Fibroblast of skin of scalp (primary cell): ENCODE data around the gene AOX1.
"Not testable (repeated sequence)": the region's sequence is repeated elsewhere in the genome, so short reads cannot be mapped to it uniquely, and the experiment has no call there.

Experiments used
- DNase-seq: peaks from one replicate; pipeline ENCODE4 v3.0.0-alpha.2; 2013

Gene AOX1

DNA sequence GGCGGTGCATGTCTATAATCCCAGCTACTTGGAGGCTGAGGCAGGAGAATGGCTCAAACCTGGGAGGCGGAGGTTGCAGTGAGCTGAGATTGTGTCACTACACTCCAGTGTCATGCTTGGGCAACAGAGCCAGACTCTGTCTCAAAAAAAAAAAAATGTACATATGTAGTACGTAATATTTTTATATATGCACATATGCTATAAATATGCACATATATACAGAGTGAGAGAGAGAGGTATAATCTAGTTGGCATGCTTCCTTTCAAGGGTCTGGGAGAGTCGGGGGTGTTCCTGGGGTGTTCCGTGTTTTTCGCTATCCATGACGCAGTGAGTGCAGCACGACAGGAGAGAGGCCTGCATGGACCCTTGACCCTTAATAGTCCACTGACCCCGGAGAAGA, 83.5 kb downstream of the AOX1 start:
- no peak for DNase-seq

DNA sequence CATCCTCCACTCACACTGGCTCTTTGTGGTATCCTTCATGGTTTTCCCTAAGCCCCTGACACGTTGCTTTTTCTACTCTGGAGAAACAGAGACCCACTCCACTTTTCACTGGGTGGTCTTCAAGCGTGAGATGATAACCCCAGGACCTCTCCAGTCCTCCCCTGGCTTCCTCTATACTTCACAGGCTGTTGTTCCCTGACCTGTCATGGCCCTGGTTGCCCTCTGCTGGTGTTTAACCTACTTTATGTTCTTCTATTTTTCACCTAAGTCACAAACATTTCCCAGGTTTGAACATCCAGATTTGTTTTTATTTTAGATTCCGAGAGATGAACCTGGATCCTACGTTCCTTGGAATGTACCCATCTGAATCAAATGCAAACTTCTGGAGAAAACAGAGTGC, 84.5 kb downstream of the AOX1 start:
- DNase-seq = no peak

DNA sequence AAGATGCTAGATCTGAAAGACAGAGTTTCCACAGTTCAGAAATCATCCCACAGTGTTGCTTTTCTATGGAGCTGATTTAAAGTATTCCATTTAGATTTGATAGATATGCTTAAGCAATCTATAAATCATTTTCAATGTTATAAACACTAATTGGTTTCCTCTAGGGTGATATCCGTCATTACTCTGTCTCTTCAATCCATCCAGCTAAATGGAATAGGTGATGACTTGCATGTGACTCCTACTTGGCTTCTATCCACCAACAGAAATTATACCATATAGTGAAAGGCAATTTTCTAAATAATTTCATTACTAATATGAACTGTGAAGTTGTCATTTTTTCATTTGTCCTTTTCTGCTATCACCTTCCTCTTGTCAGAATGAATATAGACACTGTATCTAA, 84.9 kb downstream of the AOX1 start:
- no peak for DNase-seq

DNA sequence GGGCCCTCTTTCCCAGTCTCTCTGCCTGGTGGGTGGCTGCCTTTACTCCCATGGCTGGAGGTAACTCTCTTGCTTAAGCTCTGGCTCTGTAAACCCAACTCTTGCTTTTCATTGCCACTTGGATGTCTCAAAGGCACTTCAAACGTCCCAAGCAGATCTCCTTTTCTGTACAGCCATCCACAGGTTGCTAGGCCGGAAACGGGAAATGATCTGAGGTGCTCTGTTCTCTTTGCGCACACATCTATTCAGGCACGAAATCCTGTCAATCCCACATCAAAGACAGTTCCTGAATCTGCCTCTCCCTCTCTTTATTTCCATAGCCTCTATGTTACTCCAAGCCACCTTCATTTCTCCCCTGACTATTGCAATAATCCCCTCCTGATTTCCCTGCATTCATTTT, 87.4 kb downstream of the AOX1 start:
- DNase-seq = no peak

DNA sequence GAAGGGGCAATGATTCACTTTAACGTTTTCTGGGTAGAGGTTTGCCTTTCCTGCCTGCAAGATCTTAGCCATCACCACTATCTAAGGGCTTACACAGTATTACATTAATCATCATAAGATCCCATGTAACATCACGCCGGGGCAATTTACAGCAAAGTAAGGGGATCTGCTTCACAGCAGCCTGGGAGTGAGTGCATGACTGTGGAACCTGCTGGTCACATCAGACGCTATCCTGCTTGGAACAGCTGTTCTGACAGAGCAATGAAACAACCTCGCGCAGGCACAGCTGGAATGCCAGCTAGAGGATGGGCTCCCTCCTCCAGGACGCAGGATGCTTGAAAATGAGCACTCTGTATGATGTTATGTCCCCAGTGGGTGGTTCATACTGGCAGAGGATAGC, 89.0 kb downstream of the AOX1 start:
- no peak for DNase-seq

DNA sequence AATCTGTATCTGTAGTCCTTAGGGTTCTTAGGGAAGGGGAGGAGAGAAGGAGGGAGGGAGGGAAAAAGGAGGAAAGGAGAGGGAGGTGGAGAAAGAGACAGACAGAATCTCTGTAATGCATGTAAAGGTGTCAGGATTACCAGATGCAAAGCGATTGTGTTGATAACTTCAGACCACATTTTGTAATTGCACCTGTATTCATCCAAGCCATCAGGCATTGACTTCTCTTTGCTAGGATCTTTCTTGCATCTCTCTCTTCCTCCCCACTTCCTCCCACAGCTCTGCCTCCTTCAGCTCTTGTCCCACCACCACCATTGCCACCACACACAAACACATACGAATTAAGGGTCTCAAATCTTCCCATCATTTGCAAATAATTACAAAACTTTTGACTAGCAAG, 91.4 kb downstream of the AOX1 start:
- DNase-seq = no peak

DNA sequence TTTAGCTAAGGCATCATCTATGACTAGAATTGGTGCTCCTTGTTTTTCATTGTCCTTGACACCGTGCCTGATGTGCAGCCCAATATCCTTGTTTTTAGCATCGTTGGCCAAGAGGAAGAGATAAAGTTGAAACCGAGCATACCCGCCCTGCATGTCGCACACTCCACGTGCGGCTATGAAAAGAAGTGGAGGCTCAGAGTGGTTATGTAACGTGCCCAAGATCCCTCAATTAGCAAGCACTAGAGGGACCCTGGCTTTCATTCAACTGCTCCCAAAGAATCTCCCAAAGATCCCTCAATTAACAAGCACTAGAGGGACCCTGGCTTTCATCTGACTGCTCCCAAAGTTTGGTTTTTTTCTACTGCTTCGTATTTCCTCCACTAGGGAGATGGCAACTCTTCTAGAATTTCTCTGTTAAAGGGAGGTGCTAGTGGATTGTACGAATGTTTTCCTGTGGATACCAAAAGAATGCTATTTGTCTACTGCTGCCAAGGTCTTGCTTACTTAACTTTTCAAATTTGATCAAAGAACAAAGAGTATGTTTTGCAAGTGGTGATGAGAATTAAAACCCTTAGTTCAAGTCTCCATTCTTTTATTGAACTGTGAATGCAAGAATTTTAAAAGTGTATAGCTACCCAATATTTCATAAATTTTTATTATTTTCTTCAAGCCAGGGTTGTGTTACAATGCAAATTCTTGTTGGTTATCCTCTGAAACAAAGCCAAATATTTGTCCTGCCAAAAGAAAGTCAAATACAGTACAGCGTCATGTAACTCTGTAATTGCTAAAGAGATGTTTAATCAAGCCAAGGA, 92.1 kb downstream of the AOX1 start:
- peak; percentile 53 for DNase-seq

DNA sequence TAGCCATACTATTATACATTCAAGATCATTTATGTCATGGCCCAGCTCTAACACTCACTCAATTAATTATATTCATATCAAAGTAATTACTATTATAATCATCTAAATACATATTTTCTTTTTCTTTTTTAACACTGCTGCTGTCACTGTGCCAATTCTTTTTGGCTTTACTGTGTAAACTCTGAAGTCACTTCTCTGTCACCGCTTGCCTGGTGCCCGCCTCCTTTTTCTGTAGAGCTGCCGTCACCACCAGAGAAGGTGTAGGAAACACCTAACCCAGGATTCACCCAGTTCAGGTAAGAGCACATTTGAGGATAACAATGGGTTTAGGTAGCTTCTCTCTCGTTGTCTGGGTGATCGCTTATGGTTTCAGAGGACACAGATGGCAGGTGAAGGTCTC, 93.3 kb downstream of the AOX1 start:
- DNase-seq = no peak

DNA sequence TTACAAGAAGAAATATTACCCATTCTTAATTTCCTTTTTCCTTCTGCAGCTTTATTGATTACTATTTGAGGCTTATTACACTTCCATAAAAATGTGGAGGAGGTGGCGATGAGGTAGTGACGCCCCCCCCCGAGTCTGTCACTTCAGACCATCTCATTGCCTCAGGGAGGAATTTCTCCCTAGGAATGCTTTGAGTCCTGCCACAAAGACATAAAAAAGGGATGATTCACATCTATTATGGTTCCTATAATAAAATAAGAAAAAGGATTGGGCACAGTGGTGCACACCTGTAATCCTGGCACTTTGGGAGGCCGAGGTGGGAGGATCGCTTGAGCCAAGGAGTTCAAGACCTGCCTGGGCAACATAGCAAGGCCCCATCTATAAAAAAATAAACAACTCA, 93.7 kb downstream of the AOX1 start:
- no peak for DNase-seq

DNA sequence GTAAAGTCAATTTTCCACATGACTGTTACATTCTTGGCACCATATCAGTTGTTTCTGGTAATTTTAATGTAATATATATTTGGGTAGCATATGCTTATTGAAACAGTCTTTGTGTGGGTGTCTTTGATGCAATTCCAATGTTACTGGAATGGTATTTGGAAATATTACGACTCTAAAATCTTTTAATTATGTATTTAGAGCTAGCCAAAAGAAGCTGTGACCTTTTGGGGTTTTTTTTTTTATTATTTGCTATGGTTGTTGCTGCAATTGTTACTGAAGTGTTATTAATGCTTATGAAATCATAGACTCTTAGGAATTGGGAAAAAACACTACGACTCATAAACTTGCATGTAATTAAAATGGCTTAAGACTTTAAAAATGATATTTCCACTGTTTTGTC, 95.9 kb downstream of the AOX1 start:
- no peak for DNase-seq

DNA sequence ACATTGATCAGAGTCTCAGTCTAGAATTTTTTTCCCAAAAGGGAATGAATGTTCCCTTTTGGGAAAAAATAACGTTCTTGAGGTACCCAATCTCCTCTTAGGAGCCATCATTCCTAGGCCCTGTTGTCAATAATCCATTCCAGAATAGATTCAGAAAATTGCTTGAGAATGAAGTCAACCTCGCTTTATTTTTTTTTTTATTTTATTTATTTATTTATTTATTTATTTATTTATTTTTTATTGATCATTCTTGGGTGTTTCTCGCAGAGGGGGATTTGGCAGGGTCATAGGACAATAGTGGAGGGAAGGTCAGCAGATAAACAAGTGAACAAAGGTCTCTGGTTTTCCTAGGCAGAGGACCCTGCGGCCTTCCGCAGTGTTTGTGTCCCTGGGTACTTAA, 96.6 kb downstream of the AOX1 start:
- not testable (repeated sequence) for DNase-seq

DNA sequence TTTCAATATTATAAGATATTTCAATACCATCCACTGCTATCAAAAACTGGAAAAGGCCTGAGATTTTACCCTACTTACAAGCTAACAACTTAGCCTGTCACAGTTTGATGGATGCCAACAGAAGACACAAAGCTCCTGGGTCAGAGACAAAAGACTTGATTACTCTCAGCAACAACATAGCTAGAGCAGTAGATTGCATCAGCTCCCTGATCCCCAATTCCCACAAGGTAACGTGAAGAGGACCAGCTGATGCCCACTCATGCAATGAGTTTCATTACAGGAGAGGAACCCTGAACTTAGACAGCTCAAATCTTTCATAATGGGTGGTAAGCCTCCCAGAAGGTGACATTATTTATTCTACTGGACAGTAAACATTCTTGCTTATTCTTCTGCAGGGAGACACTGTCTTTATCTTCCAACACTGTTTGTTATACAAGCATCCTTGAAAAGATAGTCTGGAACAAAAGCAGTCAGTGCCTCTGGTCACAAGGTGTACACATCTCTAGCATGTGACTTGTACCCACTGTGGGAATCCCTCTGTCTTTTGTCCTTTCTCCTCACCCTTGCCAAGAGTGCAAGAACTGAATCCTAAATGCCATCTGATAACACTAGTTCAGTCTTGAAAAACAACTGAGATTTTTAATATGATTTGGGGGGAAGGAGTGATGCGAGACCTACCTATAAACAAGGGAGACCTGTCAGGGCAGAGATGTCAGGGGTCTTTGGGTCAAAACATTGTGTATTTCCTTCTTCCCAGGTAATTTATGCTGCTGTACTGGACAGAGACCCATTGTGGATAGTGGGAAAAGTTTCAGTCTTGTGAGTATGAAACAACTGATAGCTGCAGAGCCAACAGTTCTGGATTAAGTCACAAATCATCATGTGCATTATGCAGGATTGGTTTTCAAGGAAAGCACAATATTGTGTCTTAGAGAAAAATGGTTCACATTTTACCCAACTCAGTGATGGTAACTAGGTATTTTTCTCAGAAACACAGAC, 102.4 kb downstream of the AOX1 start:
- no peak for DNase-seq

DNA sequence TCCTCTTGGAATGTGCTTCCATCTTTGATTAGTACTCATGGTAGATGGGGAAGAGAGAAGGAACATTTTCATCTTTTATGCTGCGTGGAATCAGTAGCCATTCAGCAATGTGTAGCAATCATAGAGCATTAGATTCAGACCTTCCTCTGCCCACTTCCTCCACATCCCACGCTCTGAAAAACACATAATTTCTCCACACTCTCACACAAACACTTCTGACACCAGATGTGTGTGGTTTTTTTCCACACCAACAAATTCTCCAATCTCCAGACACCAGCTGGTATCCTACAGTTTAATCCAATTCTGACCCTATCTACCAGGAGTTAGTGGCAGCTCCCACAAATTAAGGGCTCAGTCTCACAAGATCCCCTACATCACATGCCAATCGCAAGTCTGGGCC, 103.3 kb downstream of the AOX1 start:
- no peak for DNase-seq

DNA sequence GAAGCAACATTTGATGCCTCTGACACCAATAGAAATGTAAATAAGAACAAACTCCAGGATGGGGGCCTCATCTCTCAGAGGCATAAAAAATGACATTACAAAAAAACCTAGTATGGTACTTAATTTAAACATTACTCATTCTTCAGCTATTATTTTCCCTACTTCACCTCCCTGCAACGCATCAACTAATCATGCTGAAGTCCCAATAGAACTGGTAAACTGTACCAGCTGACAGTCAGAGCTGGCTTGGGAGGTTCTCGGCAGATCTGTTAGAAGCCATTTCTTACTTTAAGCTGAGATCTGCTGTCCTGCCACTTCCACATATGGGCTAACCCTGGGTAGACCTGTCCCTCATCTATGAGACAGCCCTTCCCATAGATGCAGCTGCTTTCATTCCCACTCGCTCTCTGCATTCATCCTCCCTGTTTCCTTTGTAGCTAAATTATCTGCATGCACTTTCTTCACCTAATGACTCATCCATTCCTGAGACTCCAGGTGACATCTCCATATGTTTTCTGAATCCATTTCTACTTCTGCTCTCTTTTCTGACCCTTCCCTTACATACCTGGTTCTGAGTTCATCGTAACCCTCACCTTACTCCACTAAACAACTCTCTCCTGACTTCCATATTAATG, 108.1 kb downstream of the AOX1 start:
- DNase-seq = peak; percentile 74

DNA sequence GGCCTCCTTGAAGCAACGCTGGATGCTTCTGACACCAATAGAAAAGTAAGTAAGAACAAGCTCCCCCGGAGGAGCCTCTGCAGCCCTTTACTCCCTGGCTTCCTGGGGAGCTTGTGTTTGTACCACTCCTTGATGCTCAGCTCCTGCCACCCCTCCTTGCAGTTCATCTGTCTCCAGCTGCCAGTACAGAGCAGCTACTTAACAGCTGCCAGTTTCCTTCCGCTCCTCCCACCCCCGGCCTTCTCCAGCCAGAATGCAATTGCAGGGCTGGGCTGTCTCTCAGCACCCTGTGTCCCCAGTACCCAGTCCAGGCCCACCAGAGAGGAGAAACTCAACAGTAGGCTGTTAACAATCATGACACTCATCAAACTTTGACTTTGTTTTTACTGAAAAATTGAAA, 109.4 kb downstream of the AOX1 start:
- DNase-seq = no peak

DNA sequence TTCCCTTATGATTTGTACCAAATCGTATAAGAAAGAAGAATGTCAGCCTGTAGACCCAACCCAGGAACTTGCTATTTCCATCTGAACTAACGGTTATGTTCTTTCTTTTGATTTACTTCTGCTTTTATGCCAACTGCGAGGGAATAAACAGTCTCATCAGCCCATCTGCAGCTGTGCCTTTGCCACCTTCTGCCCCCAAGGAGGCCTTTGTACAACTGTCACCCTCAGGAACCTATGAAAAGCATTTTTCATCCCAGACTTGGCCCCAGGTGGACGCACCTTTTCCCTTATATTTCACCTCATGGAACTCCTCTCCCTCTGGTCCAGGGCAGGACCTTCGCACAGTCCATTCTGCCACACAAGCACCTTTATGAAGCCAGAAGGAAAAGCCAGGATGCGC, 109.8 kb downstream of the AOX1 start:
- DNase-seq = no peak

DNA sequence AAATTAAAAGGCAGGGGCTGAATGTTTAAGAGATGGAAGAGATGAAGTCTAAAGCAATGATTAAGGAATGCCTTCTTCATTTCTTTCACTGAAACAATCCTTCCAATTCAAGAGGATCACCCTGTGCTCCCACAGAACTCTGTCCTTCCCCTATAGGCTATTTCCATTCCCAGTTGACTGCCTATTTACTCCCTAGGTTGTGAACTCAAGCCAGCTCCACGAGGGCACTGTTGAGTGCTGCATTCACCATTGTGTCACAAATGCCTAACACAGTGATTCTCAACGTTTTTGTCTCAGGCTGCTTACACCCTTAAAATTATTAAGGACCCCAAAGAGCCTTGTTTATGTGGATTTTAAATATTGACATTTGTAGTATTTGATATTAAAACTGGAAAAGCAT, 112.4 kb downstream of the AOX1 start:
- DNase-seq = no peak

DNA sequence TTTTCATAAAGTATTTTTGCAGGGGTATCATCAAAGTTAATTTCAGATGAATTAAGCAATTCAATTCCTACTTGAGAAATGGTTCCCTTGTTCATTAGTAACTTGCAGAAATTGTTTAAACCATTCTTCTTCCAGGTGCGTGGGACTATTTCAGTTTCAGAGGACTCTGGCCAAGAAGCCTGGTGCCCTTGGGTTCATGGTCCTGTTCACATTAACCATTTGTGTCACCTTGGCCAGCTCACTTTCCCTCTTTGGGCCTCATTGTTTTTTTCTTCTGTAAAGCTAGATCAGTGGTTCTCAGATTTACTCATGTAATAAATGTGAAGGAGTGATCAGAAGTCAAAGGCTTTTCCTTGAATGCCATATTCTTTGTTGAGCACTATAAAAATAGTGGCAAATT, 113.5 kb downstream of the AOX1 start:
- DNase-seq = no peak

DNA sequence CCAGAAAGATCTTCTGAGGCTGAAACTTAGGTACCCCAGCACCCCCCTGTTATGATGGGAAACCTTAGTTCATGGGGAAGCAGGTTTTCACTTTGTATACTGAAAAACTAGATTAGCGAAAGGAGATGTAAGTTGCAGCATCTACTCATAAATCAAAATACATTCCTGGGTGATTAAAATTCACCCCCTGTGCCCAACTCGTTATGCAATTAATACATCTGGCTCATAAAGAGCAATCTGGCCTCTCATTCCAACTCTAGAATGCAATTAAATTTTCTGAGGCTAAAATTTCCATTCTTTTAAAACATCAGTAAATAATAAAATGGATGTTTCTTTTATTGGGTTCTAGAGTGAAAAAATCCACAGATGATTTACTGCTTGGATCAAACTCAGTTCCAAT, 115.0 kb downstream of the AOX1 start:
- DNase-seq = no peak

DNA sequence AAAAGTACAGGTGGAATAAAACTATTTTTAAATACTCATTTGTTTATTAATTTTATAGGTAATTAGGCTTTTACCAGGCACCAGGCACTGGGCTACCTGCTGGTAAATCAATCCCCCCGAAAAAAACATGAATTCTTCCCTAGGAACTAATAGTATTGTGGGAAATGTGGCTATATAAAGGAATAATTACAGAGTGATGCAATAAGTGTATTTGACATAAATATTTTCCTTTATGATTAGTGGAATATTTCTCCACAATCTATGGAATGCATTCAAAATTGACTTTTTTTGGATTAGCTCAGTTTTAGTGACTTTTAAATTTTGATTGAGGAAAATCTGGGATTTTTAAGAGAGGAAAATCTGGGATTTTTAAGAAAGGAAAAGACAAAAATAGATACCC, 116.2 kb downstream of the AOX1 start:
- DNase-seq = no peak

DNA sequence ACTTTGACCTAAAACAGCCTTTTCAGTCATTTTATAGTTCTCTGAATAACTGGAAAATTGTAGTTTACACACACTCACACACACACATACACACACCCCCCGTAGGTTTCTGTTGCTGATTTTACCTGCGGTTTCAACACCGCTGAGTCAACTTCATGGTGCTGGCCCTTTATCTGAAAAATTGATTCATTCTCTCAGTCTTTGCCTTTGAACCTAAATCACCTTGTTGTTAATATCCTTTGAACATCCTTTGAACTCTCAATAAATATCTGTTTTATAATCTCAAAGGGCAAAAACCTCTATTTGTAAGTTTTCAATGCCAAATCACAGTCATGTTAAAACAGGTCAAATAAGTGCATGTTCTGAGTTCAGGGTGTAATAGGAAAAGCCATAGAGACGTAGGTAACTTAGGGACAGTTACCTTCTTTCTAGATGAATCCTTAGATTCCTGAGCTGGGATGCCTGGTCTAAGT, 116.9 kb downstream of the AOX1 start:
- DNase-seq = no peak

DNA sequence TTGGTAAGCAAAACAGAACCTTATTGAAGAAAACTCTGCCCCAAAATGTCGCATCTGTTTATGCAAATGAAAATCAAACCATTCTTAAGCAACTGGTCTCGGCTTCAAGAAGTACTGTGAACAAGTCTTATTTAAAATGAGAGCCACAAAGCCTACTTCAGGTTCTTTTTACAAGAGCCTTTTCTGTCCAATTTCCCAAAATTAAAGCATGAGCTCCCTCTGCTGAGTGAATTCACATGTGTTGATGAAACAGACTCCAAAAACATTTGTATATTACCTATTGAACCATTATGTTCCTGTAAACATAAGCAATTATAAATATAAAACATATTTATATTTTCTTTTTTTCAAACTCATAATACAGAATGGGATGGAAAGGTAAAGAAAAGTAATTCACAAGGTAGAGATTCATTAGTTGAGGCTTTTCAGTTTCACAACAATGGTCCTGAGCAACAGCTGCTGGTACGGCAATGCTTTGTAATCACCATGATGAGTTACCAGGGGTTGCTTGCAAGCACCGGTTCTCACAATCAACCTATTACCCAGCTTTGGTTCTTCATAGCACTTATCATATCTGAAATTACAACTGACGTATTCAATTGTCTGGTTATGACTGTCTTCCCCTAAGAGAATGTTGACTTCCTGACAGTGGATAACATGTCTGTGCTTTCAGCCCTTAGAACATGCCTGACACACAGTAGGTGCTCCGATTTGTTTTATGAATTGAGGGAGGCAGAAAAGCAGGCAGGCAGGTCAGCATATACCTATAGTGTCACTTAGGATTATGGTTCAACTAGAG, 117.5 kb downstream of the AOX1 start:
- DNase-seq = peak; percentile 75
